HepG2 (cell line): ENCODE measurements around the gene USP7. TPM values are rescaled to one million over a fixed set of nuclear protein-coding genes. Genes with fewer than 3 reads are reported as not detected.

ENCODE experiments used
- BCLAF1 ChIP-seq: fragments of 450-650 bp; IDR thresholded peaks from 2 replicates; pipeline ENCODE4 v1.6.1; 2017; ENCODE audit warnings: mild to moderate bottlenecking
- FOXP1 ChIP-seq, 2 experiments: fragments of 450-650 bp in 1 of 2; IDR thresholded peaks; 2 replicates each; pipeline ENCODE4 v1.6.1; 2017 to 2018; ENCODE audit warnings: antibody characterized with exemption in 1 of 2
- GATA4 ChIP-seq: sonication (generic); IDR thresholded peaks from 2 replicates; pipeline ENCODE4 v1.6.1; 2016; ENCODE audit warnings: antibody characterized with exemption, low read depth, borderline replicate concordance
- HHEX ChIP-seq: IDR thresholded peaks from 2 replicates; pipeline ENCODE4 v1.6.1; 2016; ENCODE audit warnings: control low read depth
- ISX ChIP-seq: sonication (generic); formaldehyde crosslinking; conservative IDR thresholded peaks from 2 replicates; pipeline ENCODE4 v1.5.0; 2020; ENCODE audit warnings: missing genetic modification reagents
- KDM4B ChIP-seq: sonication (generic); formaldehyde crosslinking; IDR thresholded peaks from 2 replicates; pipeline ENCODE4 v1.4.0; 2020; ENCODE audit warnings: missing genetic modification reagents
- MED13 ChIP-seq: sonication (generic); formaldehyde crosslinking; IDR thresholded peaks from 2 replicates; pipeline ENCODE4 v1.5.0; 2020; ENCODE audit warnings: missing genetic modification reagents
- MEIS1 ChIP-seq: sonication (generic); formaldehyde crosslinking; IDR thresholded peaks from 2 replicates; pipeline ENCODE4 v1.9.0; 2021; ENCODE audit warnings: mild to moderate bottlenecking, missing genetic modification reagents, moderate library complexity, borderline replicate concordance
- NR2F1 ChIP-seq, 2 experiments: fragments of 450-650 bp in 1 of 2; formaldehyde crosslinking in 1 of 2; IDR thresholded peaks; 2 replicates each; pipeline versions ENCODE4 v1.5.0 to v1.6.1; 2016 to 2020; ENCODE audit warnings: mild to moderate bottlenecking in 1 of 2, missing compliant biosample characterization in 1 of 2, missing genetic modification reagents in 1 of 2, moderate library complexity in 1 of 2
- REST ChIP-seq, 2 experiments: IDR thresholded peaks; 2 replicates each; pipeline ENCODE4 v1.6.1; 2011 to 2012; ENCODE audit warnings: low read length in 2 of 2, borderline replicate concordance in 1 of 2, low read depth in 1 of 2, mild to moderate bottlenecking in 1 of 2, moderate library complexity in 1 of 2
- SNAPC5 ChIP-seq: sonication (generic); formaldehyde crosslinking; IDR thresholded peaks from 2 replicates; pipeline ENCODE4 v1.8.1; 2023; ENCODE audit warnings: mild to moderate bottlenecking, missing genetic modification reagents, borderline replicate concordance
- SPEN ChIP-seq: sonication (generic); formaldehyde crosslinking; IDR thresholded peaks from 2 replicates; pipeline ENCODE4 v1.5.1; 2020; ENCODE audit warnings: low read depth, mild to moderate bottlenecking, missing genetic modification reagents
- TAF15 ChIP-seq: fragments of 200-400 bp; formaldehyde crosslinking; IDR thresholded peaks from one replicate; pipeline ENCODE4 v1.6.1; 2018; ENCODE audit warnings: mild to moderate bottlenecking, low read depth, low read length; ENCODE audit not compliant: poor library complexity, severe bottlenecking
- ZNF207 ChIP-seq: fragments of 450-650 bp; IDR thresholded peaks from 2 replicates; pipeline ENCODE4 v1.6.1; 2016; ENCODE audit warnings: antibody characterized with exemption, borderline replicate concordance
- ZNF563 ChIP-seq: sonication (generic); formaldehyde crosslinking; IDR thresholded peaks from 2 replicates; pipeline ENCODE4 v1.8.0; 2022; ENCODE audit warnings: mild to moderate bottlenecking, moderate library complexity, missing genetic modification reagents
- ZNF574 ChIP-seq: sonication (generic); formaldehyde crosslinking; IDR thresholded peaks from 2 replicates; pipeline ENCODE4 v1.4.0; 2020; ENCODE audit warnings: missing genetic modification reagents
- polyA plus RNA-seq, 8 experiments: library from polyadenylated mRNA; depleted of rRNA in 3 of 8; stranded (reverse) in 7 of 8; unstranded in 1 of 8; fragments of >200 nt; fragmentation: Illumina TruSeq in 4 of 8; extraction: Trizol in 4 of 8; gene quantifications; 2 replicates each; pipeline versions ENCODE4 v1.2.1 to v1.2.3, GENCODE V29; 2011 to 2016; ENCODE audit warnings: low read depth in 4 of 8, missing spikeins in 1 of 8, mixed read lengths in 1 of 8; ENCODE audit not compliant: insufficient read depth in 1 of 8
- total RNA-seq, 5 experiments: library from RNA; depleted of rRNA; stranded (reverse); fragments of >200 nt; fragmentation: Illumina TruSeq; extraction: Trizol; gene quantifications; 2 replicates each; pipeline ENCODE4 v1.2.3, GENCODE V29; 2016; ENCODE audit warnings: low read depth in 1 of 5
- TF ChIP-seq, protein P1 (sequence below): sonication (generic); formaldehyde crosslinking; IDR thresholded peaks from 2 replicates; pipeline ENCODE4 v1.8.1; 2022; ENCODE audit warnings: mild to moderate bottlenecking, missing genetic modification reagents

The USP7 gene
- total and polyA plus RNA-seq, 2 of the 13 experiments (the other 11 are each of a cell fraction or from before 2014, with no cell fraction given) = 52.5 to 173 TPM

DNA sequence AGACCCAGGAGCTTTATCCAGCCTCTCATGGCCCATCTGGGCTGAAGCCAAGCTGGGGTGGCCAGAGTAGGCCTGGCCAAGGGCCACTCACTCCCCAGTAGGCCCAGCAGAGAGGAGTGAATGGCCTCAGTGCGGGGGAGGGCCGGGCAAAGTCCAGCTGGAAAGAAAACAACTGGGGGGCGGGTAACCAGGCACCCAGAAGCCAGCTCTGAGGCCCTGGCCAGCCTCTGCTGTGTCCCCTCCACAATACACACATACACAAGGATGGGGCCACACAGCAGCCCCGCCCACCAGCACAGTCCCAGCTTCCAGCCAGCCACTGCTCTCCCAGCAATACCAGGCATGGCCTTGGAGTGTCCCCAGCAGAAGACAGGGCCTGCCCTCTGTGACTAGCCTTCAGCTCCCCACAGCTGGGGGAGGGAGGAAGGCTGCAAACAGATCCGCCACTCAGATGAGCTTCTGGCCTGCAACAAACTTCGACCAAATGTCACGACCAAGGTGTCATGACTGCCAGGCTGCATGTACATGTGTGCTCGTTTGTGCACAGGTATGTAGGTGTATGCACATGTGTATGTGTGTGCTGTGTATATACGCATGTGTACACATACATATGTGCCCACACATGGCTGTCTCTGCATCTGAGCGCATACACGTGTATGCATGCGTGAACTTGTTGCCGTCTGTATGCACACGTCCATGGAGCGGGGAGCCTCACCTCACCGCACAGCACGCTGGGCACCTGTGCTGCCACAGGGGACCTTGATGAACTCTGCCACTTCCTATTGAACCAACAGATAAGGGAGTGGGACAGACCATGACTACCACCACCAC is 99.9 kb downstream of the USP7 start (continued):
- TF ChIP-seq ZNF563 (CRISPR knock-in tag) (peak; percentile 6; the same call in 1 of the 2 replicates), NR2F1 (CRISPR knock-in tag; IDR thresholded peaks at IDR 0.05) (peak; percentile 68 to 70; a peak in 3 of 4 replicates), SPEN (CRISPR knock-in tag) (peak; percentile 96), HHEX (CRISPR knock-in tag) (0 out of 2 replicates have a peak, but pooled peaks have one; percentile 6), KDM4B (CRISPR knock-in tag) (peak; percentile 95), ISX (CRISPR knock-in tag) (0 out of 2 replicates have a peak, but pooled peaks have one; percentile 85), GATA4 (peak; percentile 83), ZNF207 (0 out of 2 replicates have a peak, but pooled peaks have one; percentile 29), ZNF574 (CRISPR knock-in tag) (peak; percentile 95), TAF15 (peak; percentile 89), FOXP1 (IDR thresholded peaks at IDR 0.05) (peak; percentile 96), FOXP1 (CRISPR knock-in tag; IDR thresholded peaks at IDR 0.05) (peak; percentile 99), REST (IDR thresholded peaks at IDR 0.05; ENCODE audit: borderline replicate concordance in 1 of 2, low read depth in 1 of 2, low read length in 2 of 2) (peak in 1 of 2 experiments; percentile 81; a peak in 2 of 4 replicates), SNAPC5 (CRISPR knock-in tag) (no peak), BCLAF1 (no peak), MED13 (CRISPR knock-in tag) (peak; percentile 99), MEIS1 (CRISPR knock-in tag) (peak; percentile 90)
- TF ChIP-seq, protein P1, sequence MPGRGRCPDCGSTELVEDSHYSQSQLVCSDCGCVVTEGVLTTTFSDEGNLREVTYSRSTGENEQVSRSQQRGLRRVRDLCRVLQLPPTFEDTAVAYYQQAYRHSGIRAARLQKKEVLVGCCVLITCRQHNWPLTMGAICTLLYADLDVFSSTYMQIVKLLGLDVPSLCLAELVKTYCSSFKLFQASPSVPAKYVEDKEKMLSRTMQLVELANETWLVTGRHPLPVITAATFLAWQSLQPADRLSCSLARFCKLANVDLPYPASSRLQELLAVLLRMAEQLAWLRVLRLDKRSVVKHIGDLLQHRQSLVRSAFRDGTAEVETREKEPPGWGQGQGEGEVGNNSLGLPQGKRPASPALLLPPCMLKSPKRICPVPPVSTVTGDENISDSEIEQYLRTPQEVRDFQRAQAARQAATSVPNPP (CRISPR knock-in tag) = peak; percentile 98
